Chondrocyte (in vitro differentiated cells): ENCODE results near the gene TBXA2R. TPM values are rescaled to one million over a fixed set of nuclear protein-coding genes. Genes with fewer than 3 reads are reported as not detected.
A peak's percentile ranks its signal among the peaks of the same experiment; 100 is the strongest.

Experiments used
- DNase-seq: peaks from one replicate; pipeline ENCODE4 v3.0.0; 2021; ENCODE audit warnings: mixed read lengths, low spot score
- H3K27ac Mint-ChIP-seq: one replicate; pipeline ENCODE4 v1.8.0; 2021; ENCODE audit warnings: mild to moderate bottlenecking, moderate library complexity, mixed read lengths; ENCODE audit not compliant: unreplicated experiment
- H3K27me3 Mint-ChIP-seq: 2 replicates; pipeline ENCODE4 v1.8.0; 2021; ENCODE audit warnings: low read depth, mixed read lengths
- H3K36me3 Mint-ChIP-seq: 2 replicates; pipeline ENCODE4 v1.8.0; 2021; ENCODE audit warnings: low read depth, mixed read lengths
- H3K4me1 Mint-ChIP-seq: 2 replicates; pipeline ENCODE4 v1.8.0; 2021; ENCODE audit warnings: low read depth, mild to moderate bottlenecking, mixed read lengths
- H3K4me3 Mint-ChIP-seq: one replicate; pipeline ENCODE4 v1.8.0; 2021; ENCODE audit warnings: mild to moderate bottlenecking, moderate library complexity, mixed read lengths; ENCODE audit not compliant: unreplicated experiment
- H3K9me3 Mint-ChIP-seq: 2 replicates; pipeline ENCODE4 v1.8.0; 2021; ENCODE audit warnings: low read depth, mixed read lengths
- total RNA-seq: library from RNA; stranded (reverse); gene quantifications from 3 replicates; pipeline ENCODE4 v1.2.1, GENCODE V29; 2021
- TF ChIP-seq, protein P1 (sequence below): fragments of 200-600 bp; sonication (generic); IDR thresholded peaks from 2 replicates; pipeline ENCODE4 v1.5.0; 2021; ENCODE audit warnings: antibody characterized with exemption, mild to moderate bottlenecking, moderate library complexity

TBXA2R gene
- total RNA-seq, 1 donor from 2014 or later, result 5.8 TPM

- H3K36me3 Mint-ChIP-seq, result peaks cover 3% of the 10 kb centered on the region
- DNase-seq, result no peak
- TF ChIP-seq, protein P1, sequence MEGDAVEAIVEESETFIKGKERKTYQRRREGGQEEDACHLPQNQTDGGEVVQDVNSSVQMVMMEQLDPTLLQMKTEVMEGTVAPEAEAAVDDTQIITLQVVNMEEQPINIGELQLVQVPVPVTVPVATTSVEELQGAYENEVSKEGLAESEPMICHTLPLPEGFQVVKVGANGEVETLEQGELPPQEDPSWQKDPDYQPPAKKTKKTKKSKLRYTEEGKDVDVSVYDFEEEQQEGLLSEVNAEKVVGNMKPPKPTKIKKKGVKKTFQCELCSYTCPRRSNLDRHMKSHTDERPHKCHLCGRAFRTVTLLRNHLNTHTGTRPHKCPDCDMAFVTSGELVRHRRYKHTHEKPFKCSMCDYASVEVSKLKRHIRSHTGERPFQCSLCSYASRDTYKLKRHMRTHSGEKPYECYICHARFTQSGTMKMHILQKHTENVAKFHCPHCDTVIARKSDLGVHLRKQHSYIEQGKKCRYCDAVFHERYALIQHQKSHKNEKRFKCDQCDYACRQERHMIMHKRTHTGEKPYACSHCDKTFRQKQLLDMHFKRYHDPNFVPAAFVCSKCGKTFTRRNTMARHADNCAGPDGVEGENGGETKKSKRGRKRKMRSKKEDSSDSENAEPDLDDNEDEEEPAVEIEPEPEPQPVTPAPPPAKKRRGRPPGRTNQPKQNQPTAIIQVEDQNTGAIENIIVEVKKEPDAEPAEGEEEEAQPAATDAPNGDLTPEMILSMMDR, result no peak
- H3K27me3 Mint-ChIP-seq, result no peaks in the 10 kb centered on the region
- no peaks in the 10 kb centered on the region for H3K9me3 Mint-ChIP-seq
- peaks cover 3% of the 10 kb centered on the region for H3K4me1 Mint-ChIP-seq
- H3K27ac Mint-ChIP-seq, result peak overlapping the region; percentile 45
- H3K4me3 Mint-ChIP-seq, result no peak overlapping the region
Observed at GRCh38 chr19:3548606-3549005, 58.1 kb downstream of the TBXA2R start.

DNA sequence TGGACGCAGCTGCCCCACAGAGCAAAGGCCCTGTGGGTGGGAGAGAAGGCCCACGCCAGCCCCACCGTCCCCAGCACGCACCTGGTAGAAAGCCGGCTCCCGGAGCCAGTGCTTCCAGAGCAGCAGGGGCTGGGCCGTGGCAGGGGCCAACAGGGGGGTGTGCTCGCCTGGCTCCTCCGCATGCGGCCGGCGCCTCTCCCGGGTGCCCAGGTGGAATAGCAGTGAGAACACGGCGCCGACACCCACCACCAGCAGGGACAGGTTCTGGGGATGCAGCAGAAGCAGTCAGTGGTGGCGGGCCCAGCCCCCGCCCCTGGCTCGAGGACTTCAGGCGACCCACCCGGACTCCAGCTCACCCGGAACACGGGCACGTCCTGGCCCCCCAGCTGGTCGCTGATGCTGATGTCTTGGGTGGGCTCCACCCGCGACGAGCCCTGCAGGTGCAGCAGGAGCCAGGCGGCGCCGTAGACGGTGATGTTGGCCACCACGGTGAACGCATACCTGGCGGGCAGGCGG is 58.9 kb downstream of the TBXA2R start:
- H3K36me3 Mint-ChIP-seq, result peaks cover 3% of the 10 kb centered on the region
- DNase-seq, result peak; percentile 95

GRCh38 chr19:3547301-3547731 is 59.4 kb downstream of the TBXA2R start:
- H3K4me3 Mint-ChIP-seq, result no peak overlapping the region
- no peaks in the 10 kb centered on the region for H3K9me3 Mint-ChIP-seq
- no peaks in the 10 kb centered on the region for H3K27me3 Mint-ChIP-seq
- no peaks in the 10 kb centered on the region for H3K4me1 Mint-ChIP-seq
- H3K27ac Mint-ChIP-seq, result no peak overlapping the region
- H3K36me3 Mint-ChIP-seq, result peaks cover 3% of the 10 kb centered on the region
- TF ChIP-seq, protein P1, result peak; percentile 75
- no peak for DNase-seq

More for the DNA sequence above, 58.9 kb downstream of the TBXA2R start:
- Mint-ChIP-seq H3K4me1 (no peaks in the 10 kb centered on the region), H3K27me3 (no peaks in the 10 kb centered on the region), H3K4me3 (no peak overlapping the region), H3K9me3 (no peaks in the 10 kb centered on the region), H3K27ac (no peak overlapping the region)
- TF ChIP-seq, protein P1, result peak; percentile 17

DNA sequence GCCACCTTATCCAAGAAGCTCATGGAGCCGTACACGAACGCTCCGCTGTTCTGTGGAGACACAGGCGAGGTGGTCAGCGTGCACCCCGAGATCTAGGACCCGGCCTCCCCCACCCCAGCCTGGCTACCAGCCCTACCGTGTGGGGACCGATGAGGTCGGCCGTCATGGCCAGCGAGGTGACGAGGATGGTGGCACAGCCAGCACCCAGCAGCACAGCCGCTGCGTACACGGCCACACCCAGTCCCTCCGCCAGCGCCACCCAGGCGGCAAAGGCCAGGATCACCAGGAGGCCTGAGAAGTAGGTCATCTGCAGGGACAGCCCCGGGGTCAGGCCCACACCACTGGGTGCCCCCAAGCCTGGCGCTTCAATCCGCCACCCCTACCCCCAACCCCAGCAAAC is 60.6 kb downstream of the TBXA2R start:
- Mint-ChIP-seq H3K4me3 (no peak overlapping the region), H3K36me3 (peaks cover 3% of the 10 kb centered on the region), H3K4me1 (no peaks in the 10 kb centered on the region), H3K27me3 (no peaks in the 10 kb centered on the region), H3K27ac (no peak overlapping the region), H3K9me3 (no peaks in the 10 kb centered on the region)
- TF ChIP-seq, protein P1, result no peak
- DNase-seq, result no peak

DNA sequence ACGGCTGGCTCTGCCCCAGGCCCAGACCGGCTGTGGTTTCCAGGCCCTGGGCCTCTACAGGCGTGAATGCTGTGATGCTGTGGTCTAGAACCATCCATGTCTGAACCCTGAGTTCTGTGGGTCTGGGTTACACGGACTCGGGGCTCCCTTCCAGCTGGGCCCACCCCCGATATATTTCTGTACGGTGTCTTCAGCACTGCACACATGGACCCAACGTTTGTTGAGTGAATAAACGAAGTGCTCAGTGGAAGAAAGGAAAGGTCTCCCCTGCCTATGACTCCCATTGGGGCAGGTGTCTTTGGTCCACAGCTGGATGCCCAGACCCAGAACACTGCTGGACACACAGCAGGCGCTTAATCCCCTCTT is 61.0 kb downstream of the TBXA2R start:
- H3K4me1 Mint-ChIP-seq, result no peaks in the 10 kb centered on the region

More for the DNA sequence above, 61.0 kb downstream of the TBXA2R start:
- no peak overlapping the region for H3K27ac Mint-ChIP-seq
- no peaks in the 10 kb centered on the region for H3K27me3 Mint-ChIP-seq
- H3K4me3 Mint-ChIP-seq, result no peak overlapping the region
- H3K9me3 Mint-ChIP-seq, result no peaks in the 10 kb centered on the region
- DNase-seq, result no peak
- TF ChIP-seq, protein P1, result no peak
- H3K36me3 Mint-ChIP-seq, result peaks cover 3% of the 10 kb centered on the region
